NCI-H226 (cell line): Measurements from ENCODE around the gene PLAAT2.
"Not testable (repeated sequence)": the region's sequence is repeated elsewhere in the genome, so short reads cannot be mapped to it uniquely, and the experiment has no call there.

ENCODE experiments used
- DNase-seq: peaks from one replicate; pipeline ENCODE4 v3.0.0-alpha.2; 2015

PLAAT2 gene

DNA sequence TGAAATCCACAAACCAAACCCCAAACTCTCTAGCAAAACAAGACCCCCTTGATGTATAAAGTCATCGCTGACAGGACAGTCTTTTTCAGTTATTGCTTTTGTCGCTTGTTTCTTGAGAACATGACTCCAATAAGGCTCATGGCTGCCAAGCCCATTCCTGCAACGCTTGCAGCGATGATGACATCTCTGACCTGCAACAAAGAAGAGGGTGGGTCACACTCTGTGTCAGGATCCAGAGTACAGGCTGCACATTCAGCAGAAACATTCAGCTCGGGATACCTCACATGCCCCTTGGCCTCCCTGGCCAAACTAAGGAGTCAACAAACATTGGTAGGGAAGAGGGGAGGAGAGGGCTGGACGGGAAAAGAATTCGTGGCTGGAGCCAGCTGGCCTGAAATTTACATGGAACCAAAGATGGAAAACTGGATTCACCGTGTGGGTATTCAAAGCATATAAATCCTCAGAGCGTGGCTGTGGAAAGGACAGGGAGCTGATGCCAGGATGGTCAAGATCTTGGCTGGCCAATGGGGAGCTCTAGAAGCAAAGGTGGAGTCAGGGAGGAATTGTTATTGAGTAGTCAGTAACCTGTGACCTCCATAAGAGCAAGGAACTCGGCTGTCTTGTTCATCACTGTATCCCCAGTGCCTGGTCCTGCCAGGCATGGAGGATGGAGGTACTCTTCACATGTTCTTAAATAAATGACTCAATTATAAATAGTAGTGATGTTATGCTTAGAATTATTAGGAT, 11.8 kb upstream of the PLAAT2 start:
- no peak for DNase-seq

DNA sequence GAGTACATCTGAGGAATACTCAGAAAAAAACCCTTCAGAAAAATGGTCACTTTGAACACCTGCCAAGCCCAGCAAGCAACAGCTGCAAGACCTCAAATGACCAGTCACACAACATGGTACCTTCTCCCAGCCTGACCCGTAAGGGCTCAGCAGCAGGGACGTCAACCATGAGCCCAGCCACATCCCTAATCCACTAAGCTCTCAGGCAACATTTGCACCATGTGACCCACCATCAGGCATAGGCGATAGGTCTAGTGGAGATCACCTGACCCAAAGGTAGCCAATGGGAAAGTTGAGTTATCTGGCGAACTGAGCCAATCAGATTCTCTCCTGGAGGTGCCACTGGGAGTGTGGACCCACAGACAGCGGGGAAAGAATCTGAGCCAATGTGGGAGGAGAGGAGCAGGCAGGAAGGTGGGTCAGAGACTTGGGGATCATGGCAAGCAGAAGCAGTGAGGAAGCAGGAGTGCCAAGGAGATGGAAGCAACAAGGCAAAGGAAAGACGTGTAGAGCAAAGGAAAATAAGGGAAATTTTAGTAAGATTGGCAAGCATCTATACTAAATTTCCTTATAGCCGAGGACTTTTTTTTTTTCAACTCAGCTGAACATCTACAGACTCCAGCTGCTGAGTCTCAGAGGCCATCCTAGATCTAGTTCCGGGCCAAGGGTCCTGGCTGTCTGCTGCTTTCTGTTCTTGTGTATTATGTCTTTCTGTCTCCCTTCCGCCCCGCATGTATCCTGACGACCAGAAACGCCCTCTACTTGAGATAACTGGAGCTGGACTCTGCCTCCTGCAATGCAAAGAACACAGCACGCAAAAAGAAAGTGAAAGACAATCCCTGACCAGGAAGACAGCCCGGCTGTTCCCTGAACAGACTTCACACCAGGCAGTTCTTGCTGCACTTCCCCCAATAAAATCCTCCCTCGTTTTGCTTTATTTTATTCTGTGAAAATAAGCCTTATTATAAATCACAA, 11.0 kb upstream of the PLAAT2 start:
- peak; percentile 66 for DNase-seq

DNA sequence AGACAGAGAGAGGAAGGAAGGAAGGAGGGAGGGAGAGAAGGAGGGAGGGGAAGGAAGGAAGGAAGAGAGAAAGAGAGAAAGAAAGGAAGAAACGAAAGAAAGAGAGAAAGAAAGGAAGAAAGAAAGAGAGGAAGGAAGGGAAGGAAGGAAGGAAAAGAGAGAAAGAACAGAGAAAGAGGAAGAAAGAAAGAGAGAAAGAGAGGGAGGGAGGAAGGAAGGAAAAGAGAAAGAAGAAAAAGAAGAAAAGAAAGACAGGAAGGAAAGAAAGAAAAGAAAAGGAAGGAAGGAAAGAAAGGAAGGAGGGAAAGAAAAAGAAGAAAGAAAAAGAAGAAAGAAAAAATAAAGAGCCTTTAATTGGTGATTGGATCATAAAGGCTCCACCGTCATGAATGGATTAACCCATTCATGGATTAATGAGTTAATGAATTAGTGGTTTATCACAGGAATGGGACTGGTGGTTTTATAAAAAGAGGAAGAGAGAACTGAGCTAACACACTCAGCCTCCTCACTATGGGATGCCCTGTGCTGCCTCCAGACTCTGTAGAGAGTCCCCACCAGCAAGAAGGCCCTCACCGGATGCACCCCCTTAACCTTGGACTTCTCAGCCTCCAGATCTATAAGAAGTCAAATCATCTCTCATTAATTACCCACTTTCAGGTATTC, 9.0 kb upstream of the PLAAT2 start:
- no peak for DNase-seq

DNA sequence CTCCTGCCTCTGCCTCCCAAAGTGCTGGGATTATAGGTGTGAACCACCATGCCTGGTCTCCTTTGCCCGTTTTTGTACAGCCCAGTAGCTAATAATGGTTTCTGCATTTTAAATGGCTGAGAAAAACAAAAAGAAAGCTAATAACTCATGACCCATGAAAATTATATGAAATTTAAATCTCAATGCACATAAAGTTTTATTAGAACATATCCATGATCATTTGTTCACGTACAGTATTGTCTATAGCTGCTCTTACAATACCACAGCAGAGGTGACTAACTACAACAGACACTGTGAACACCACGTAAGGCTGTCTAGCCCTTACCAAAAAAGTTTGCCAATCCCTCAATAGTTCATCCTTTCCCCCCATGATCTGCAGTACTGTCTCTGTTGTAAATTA, 6.4 kb upstream of the PLAAT2 start:
- DNase-seq: no peak

DNA sequence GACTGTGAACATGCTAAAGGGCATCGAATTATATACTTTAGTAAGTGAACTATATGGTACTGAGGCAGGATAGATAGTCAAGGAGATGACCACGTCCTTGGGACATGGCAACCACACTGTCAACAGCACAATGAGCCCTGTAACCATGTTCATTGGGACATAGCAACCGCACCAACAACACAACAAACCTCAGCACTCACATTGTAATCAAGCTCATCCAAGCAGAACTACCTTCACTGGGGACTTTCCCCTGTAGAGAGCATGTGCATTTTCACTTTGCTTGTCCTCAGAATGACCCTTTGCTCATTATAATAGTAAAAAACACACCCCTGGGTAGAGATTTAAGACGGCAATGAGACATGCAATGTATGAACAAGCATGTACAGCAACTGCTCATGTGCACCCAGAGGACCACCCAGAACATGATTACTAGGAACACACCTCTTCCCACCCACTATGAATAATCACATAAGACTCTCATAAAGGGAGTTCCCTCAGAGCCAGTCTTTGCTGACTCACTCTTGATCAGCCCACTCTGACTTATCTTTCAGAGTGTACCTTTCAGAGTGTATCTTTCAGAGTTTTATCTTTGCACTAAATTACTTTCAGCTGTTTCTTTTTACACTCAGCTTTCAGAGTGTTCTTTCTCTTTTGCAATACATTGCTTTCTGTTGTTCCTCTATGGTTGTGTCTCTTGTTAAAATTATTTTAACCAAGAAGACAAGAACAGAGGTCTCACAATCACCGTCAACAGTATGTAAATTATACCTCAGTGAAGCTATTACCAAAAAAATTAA, 4.1 kb upstream of the PLAAT2 start:
- DNase-seq: peak; percentile 97

DNA sequence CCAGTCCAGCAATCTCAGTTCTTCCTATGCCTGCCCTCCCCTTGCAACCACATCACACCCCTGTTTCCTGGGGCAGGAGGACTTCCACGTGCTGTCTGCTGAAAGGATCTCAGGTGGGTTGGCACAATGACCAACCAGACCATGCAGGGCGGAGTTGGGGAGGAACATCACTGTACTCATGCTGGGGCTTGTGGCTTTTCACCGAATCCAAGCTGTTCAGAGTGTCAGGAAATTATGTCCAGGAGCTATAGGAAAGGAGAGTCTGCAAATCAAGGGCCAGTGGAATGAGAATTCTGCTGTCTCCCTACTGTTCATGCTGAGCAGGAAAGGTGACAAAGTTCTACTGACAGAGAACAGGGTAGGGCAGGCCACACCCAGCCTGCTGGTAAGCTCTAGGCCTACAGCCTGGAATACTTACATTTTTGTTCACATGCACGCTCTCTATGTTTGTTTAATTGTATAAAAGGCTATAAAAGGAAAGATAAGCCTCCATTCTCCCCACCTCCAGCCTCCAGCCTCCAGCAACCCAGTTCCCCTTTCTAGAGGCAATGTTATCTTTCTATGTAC, 1.7 kb upstream of the PLAAT2 start:
- DNase-seq: peak; percentile 61

DNA sequence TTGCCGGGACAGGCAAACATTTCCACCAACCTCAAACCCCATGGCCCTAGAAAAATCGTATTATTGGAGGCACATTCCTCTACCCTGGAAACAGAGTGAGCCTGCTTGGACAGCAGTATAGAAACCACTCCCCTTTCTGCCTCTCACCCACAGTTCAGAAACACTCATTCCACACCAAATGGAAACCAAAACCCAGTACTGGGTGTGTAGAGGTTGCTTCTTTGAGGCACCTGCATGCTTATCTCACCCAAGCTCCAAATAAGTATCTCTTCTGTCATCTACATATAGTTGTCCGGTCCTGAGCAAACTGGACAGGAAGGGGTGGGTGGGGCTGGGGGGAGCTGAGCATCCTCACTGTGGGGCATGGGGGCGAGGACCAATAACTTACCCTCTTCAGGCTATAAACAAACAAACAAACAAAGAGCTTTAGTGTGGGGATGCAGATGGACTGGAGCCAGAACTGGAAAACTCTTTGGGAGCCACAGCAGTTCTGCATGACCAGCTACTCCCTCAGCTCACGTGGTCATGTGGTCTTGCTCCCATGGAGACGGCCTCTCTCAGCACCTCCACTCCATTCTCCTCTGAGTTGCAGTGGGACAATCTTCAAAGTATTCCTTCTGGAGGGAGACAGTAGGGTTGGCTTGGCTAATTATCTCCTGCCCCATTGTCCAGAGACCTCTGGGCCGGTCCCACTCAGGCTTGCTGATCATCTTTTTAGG, 1.0 kb upstream of the PLAAT2 start:
- DNase-seq: no peak

DNA sequence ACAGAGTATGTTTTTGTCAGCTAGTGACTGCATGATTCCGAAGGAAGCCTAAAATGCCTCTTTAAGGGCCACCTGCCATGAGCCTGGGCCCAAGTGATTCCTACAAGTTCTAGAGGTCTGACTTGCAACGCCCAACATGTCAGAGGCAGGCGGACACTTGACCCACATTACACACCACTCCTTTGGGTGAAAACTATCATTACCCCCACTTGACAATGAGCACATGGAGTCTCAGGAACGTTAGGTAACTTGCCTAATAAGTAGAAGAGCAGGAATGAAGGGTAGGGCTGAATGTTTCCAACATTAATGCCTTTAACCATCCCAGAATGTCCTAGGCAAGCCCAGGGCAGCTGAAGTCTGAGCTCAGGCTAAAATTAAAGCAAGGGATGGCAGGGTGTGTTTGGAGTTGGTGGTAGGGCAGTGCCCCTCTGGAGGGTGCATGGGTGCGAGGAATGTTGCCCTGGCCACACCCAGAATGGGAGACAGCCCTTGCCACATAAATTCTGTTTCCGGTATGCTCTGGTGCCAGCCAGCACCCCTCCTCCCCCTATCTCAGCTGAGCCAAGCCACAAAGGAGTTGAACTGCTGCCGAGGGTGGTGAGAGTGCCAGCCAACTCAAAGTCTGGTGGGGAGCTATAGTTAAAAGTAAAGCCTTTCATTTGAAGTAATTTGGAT, 2.5 kb downstream of the PLAAT2 start:
- DNase-seq: peak; percentile 76

DNA sequence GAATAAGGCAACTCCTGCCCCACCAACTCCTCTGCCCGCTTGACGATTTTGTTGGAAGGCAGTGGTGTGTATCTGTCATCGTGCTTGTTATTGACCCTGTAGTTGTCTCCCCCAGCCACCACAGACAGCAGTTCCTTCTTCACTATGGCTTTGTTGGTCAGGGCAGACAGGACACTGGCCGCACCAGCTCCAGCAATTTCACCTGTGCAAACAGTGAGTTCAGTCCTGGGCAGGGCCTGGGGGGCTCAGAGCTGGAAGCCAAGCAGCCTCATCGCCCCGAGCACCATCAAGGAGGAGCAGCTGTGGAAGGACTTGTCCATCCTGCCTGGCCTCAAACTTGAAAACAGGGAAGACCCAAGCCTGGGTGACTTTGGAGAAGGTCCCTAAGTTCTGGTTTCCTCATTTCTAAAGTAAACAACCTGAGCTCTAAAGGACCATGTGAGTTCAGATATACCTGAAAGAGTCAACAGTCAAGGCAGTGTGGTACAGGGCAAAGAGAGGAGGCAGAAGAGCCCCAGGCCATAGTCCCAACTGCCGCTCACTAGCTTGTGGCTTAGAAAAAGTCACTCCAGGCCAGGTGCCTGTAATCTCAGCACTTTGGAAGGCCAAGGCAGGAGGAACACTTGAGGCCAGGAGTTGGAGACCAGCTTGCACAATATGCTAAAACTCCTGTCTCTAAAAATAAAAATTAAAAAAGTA, 4.6 kb downstream of the PLAAT2 start:
- no peak for DNase-seq

DNA sequence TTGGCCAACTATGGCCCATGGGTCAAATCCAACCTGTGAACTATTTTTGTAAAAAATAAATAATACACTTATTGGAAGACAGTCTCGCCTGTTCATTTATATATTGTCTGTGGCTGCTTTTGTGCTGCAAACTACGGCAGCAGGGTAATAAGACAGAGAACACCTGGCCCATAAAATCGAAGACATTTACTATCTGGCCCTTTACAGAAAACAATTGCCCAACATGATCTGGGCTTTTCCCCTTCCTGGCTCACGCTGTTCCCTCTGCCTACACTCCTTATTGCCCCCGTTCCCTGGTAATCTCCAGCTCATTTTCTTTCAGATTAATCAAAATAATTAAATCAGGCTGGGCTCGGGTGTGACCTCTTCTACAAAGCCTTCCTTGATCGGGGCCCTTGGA, 5.6 kb downstream of the PLAAT2 start:
- DNase-seq: no peak

DNA sequence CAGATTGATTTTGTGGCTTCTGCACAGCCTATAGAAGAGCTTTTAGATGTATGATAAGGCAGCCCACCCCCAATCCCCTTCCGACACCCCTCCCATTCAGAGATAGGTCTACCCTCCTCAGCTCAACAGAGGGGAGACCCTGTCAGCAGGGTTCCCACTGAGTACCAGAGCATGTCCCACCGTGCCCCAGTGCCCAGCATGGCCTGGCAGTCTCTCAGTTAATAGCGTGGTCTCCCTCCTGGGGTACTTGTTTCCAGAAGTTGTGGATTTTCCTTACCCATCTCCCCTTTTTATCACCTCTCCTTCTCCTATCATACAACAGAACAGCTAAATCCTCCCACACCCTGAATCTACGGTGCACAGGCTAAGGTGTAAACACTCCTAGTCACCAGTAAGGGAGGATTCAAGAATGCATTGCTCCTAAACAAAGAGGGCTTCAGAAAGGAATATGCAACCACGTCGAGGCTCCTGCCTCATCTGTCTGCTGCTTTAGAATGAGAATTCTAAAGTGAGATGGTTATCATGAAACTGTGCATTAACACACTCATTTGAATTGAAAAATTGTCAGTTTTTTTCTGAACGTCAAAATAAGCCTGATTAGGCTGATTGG, 6.7 kb downstream of the PLAAT2 start:
- DNase-seq: no peak

DNA sequence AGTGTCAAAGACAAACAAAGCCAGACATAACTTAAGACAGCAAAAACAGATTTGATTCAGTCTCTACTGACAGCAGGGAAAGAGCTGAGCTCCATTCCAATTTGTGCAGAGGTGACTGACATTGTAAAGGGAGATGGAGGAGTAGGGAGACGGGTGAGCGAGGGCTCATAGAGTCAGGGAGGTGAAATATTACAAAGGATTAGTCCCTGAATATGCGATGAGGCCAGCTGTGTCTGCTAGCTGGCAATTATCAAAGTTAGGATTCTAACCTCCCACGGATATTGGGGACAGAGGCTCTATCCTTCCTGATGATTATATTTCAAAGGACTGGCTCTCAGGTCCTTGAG, 8.3 kb downstream of the PLAAT2 start:
- no peak for DNase-seq

DNA sequence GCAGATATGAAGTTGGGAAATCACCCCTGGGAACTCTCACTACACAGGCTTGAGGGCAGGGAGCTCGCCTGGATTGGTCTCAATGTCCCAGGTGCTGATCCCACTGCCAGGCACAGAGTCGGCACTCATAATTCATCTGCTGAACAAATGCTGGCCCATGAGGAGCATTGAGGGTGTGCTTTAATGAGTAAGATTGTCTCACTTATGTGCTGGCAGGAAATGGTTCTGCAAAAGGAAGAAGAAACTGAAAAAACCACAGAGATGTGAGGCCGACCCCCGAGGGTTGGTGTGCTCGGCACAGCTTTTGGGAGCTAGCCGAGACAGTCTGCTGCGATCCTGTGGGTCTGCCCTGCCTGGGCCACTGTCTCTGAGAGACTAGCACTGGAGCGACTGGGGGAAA, 9.4 kb downstream of the PLAAT2 start:
- DNase-seq: peak; percentile 27

DNA sequence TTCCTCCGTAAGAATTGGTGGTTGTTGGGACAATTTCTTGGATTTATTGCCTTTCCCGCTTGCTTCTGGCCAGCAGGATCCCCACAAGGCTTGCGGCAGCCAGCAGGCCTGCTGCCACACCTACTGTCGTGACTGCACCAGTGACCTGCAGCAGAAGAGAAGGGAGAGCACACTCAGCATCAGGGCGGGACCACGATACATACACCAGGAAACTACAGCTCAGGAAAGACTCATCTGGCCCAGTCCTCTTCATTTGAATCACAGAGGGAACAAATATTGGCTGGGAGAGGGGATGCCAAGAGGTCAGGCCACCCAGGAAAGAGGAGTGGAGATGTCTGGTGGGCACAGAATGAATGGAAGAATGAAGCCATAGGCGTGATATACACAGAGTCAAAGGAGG, 10.3 kb downstream of the PLAAT2 start:
- no peak for DNase-seq

DNA sequence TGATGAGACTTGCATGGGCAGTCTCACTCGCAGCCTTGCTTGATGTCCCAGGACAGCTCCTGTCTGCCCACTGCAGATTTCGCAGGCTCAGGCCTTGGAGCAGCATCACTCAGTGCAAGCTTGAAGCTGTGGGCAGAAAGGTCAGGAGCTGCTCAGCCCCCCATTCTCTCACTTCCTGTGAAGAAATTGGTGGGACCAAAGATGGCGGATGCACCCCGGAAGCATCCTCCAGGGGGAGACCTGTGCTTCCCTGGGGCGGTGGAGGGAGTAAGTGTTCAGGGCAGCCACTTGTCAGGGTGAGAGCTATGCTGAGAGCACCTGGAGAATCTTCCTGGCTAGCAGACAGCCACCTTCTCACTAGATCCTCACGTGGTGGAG, 11.3 kb downstream of the PLAAT2 start:
- no peak for DNase-seq

DNA sequence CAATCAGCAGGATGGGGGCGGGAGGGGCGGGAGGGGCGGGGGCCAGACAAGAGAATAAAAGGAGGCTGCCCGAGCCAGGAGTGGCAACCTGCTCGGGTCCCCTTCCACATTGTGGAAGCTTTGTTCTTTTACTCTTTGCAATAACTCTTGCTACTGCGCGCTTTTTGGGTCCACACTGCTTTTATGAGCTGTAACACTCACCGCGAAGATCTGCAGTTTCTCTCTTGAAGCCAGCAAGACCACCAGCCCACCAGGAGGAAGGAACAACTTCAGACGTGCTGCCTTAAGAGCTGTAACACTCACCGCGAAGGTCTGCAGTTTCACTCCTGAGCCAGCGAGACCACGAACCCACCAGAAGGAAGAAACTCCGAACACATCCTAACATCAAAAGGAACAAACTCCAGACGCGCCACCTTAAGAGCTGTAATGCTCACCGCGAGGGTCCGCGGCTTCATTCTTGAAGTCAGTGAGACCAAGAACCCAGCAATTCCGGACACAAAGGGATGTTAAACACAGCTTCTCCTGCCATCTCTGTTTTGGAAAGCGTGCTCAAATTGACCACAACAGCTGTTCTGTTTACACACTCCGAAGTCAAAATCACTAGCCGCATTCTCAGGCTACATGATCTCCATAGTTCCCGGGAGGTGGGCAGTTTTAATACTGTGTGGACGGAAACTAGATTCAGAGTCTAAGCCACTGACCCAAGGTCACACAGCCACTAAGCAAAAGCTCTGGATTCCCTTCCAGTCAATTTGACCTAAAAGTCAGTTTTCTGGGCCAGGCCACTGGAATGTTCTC, 11.9 kb downstream of the PLAAT2 start:
- no peak for DNase-seq

DNA sequence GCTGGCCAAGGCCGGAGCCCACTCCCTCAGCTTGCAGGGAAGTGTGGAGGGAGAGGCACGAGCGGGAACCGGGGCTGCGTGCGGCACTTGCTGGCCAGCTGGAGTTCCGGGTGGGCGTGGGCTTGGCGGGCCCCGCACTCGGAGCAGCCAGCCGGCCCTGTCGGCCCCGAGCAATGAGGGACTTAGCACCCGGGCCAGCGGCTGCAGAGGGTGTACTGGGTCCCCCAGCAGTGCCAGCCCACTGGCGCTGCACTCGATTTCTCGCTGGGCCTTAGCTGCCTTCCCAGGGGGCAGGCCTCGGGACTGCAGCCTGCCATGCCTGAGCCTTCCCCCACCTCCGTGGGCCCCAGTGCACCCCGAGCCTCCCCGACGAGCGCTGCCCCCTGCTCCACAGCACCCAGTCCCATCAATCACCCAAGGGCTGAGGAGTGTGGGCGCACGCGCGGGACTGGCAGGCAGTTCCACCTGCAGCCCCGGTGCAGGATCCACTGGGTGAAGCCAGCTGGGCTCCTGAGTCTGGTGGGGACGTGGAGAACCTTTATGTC, 13.0 kb downstream of the PLAAT2 start:
- DNase-seq: not testable (repeated sequence)

DNA sequence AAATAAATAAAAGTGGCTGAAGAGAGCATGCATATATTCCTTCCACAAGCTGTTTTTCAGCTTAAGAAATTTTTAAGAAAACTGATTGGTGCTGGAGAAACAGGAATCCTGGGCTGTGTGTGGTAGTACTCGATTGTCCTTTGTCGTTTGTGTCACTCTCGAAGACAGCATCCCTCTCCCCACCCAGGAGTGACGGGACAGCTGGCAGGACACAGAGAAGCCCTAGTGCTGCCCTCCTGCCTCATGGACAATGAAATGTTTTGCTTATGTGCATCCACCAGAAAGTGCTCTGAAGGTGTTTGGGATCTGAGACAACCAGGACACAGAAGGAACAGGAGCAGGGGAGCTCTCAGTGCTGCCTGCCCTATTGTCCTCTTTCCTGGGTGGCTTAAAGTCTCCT, 13.8 kb downstream of the PLAAT2 start:
- DNase-seq: no peak

DNA sequence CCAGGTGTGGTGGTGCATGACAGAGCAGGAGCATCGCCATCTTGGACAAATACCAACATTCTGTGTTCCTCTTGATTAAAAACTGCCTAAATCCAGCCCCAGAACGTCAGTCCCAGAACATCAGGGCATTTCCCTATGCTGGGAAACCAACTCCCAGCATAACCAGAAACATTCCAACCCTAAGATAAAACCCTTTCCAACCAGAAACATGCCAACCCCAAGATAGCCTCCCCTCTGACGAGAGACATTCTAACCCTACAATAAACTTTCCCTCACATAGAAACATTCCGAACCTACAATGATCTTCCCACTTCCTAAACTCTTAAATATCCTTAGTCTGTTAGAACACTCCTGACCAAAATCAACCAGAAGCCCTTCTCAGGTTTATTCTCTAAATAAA, 15.0 kb downstream of the PLAAT2 start:
- DNase-seq: no peak
